Astrocyte (in vitro differentiated cells and primary cell): ENCODE results near the gene EGLN1. TPM values are rescaled to one million over a fixed set of nuclear protein-coding genes. Genes with fewer than 3 reads are reported as not detected.

Experiments used
- DNase-seq: peaks from one replicate; pipeline ENCODE4 v3.0.0-alpha.2; 2010; ENCODE audit warnings: low read depth
- FAIRE-seq: peaks from 2 replicates; lab custom pipeline; 2011; peaks lifted over from hg19 to GRCh38; lab: Jason Lieb, UNC
- H2AFZ ChIP-seq: 2 replicates; pipeline ENCODE4 v1.6.0; 2012; ENCODE audit warnings: low read depth, low read length, inconsistent platforms
- H3K27ac ChIP-seq: 2 replicates; pipeline ENCODE4 v1.5.1; 2011; ENCODE audit warnings: low read depth, low read length, inconsistent platforms
- H3K27me3 ChIP-seq: 2 replicates; pipeline ENCODE4 v1.6.0; 2011; ENCODE audit warnings: low read length, inconsistent platforms; ENCODE audit not compliant: insufficient read depth
- H3K36me3 ChIP-seq: 2 replicates; pipeline ENCODE4 v1.5.1; 2011; ENCODE audit warnings: low read length, inconsistent platforms; ENCODE audit not compliant: insufficient read depth
- H3K4me1 ChIP-seq: 2 replicates; pipeline ENCODE4 v1.5.1; 2011; ENCODE audit warnings: low read length, inconsistent platforms; ENCODE audit not compliant: insufficient read depth
- H3K4me2 ChIP-seq: 2 replicates; pipeline ENCODE4 v1.6.0; 2012; ENCODE audit warnings: low read length, inconsistent platforms
- H3K4me3 ChIP-seq: 2 replicates; pipeline ENCODE4 v1.5.1; 2011; ENCODE audit warnings: low read depth, mild to moderate bottlenecking, low read length, inconsistent platforms; ENCODE audit not compliant: insufficient read depth
- H3K79me2 ChIP-seq: 2 replicates; pipeline ENCODE4 v1.6.0; 2012; ENCODE audit warnings: mild to moderate bottlenecking, low read length, inconsistent platforms; ENCODE audit not compliant: insufficient read depth
- H3K9ac ChIP-seq: 2 replicates; pipeline ENCODE4 v1.6.0; 2012; ENCODE audit warnings: mild to moderate bottlenecking, low read length, inconsistent platforms
- H3K9me3 ChIP-seq: 2 replicates; pipeline ENCODE4 v1.5.1; 2012; ENCODE audit warnings: low read depth, mild to moderate bottlenecking, low read length, inconsistent platforms; ENCODE audit not compliant: insufficient read depth
- H4K20me1 ChIP-seq: 2 replicates; pipeline ENCODE4 v1.6.0; 2012; ENCODE audit warnings: low read length, inconsistent platforms; ENCODE audit not compliant: insufficient read depth
- H3K27ac Mint-ChIP-seq: one replicate; pipeline ENCODE4 v1.8.0; 2021; ENCODE audit warnings: mild to moderate bottlenecking, mixed read lengths; ENCODE audit not compliant: unreplicated experiment
- H3K27me3 Mint-ChIP-seq: one replicate; pipeline ENCODE4 v1.8.0; 2021; ENCODE audit warnings: low read depth, mixed read lengths; ENCODE audit not compliant: unreplicated experiment
- H3K36me3 Mint-ChIP-seq: one replicate; pipeline ENCODE4 v1.8.0; 2021; ENCODE audit warnings: low read depth, mixed read lengths; ENCODE audit not compliant: unreplicated experiment
- H3K4me1 Mint-ChIP-seq: one replicate; pipeline ENCODE4 v1.8.0; 2021; ENCODE audit warnings: low read depth, mixed read lengths; ENCODE audit not compliant: unreplicated experiment
- H3K4me3 Mint-ChIP-seq: one replicate; pipeline ENCODE4 v1.8.0; 2021; ENCODE audit warnings: mild to moderate bottlenecking, moderate library complexity, mixed read lengths; ENCODE audit not compliant: unreplicated experiment
- H3K9me3 Mint-ChIP-seq: one replicate; pipeline ENCODE4 v1.8.0; 2021; ENCODE audit warnings: mild to moderate bottlenecking, mixed read lengths; ENCODE audit not compliant: unreplicated experiment
- CTCF ChIP-seq: IDR thresholded peaks from 2 replicates; pipeline ENCODE4 v1.5.1; 2011; ENCODE audit warnings: low read depth, mild to moderate bottlenecking, inconsistent platforms, low read length, moderate library complexity; ENCODE audit not compliant: insufficient read depth
- EZH2 ChIP-seq: IDR thresholded peaks from 2 replicates; pipeline ENCODE4 v1.6.1; 2012; ENCODE audit warnings: mild to moderate bottlenecking, low read length, inconsistent platforms; ENCODE audit not compliant: insufficient read depth
- total RNA-seq: library from RNA; stranded (reverse); gene quantifications from 2 replicates; pipeline ENCODE4 v1.2.1, GENCODE V29; 2021

The EGLN1 gene
- total RNA-seq, 1 donor from 2014 or later: 34.5 TPM

- FAIRE-seq: no peak
- Histone ChIP-seq H3K9ac (no peak overlapping the region), H3K4me1 (peaks cover 22% of the 10 kb centered on the region), H3K9me3 (no peaks in the 10 kb centered on the region), H3K4me3 (no peak overlapping the region), H3K4me2 (peak overlapping the region; percentile 15), H3K27ac (peak overlapping the region; percentile 44), H4K20me1 (peaks cover 11% of the 10 kb centered on the region), H3K36me3 (no peaks in the 10 kb centered on the region), H3K27me3 (no peaks in the 10 kb centered on the region), H2AFZ (no peak overlapping the region), H3K79me2 (peaks cover 81% of the 10 kb centered on the region)
- Mint-ChIP-seq H3K27me3 (no peaks in the 10 kb centered on the region), H3K4me1 (peaks cover 29% of the 10 kb centered on the region), H3K4me3 (no peak overlapping the region), H3K27ac (peak overlapping the region; percentile 81), H3K36me3 (peaks cover 2% of the 10 kb centered on the region), H3K9me3 (no peaks in the 10 kb centered on the region)
- DNase-seq: peak; percentile 56
- no peak for TF ChIP-seq EZH2
- no peak for TF ChIP-seq CTCF
Observed at GRCh38 chr1:231387770-231388669, 34.1 kb downstream of the EGLN1 start.

GRCh38 chr1:231386466-231386865, 35.6 kb downstream of the EGLN1 start:
- DNase-seq: no peak
- TF ChIP-seq EZH2 (no peak), CTCF (no peak)
- Mint-ChIP-seq H3K4me1 (peaks cover 24% of the 10 kb centered on the region), H3K4me3 (no peak overlapping the region), H3K27me3 (no peaks in the 10 kb centered on the region), H3K27ac (no peak overlapping the region), H3K36me3 (peaks cover 4% of the 10 kb centered on the region), H3K9me3 (no peaks in the 10 kb centered on the region)
- no peaks in the 10 kb centered on the region for H3K9me3 ChIP-seq
- H3K9ac ChIP-seq: no peak overlapping the region
- no peak for FAIRE-seq
- H3K79me2 ChIP-seq: peaks cover 84% of the 10 kb centered on the region
- H3K27me3 ChIP-seq: no peaks in the 10 kb centered on the region
- peaks cover 12% of the 10 kb centered on the region for H4K20me1 ChIP-seq
- H2AFZ ChIP-seq: no peak overlapping the region
- no peak overlapping the region for H3K4me2 ChIP-seq
- H3K4me1 ChIP-seq: peaks cover 22% of the 10 kb centered on the region
- no peak overlapping the region for H3K27ac ChIP-seq
- H3K36me3 ChIP-seq: no peaks in the 10 kb centered on the region
- H3K4me3 ChIP-seq: no peak overlapping the region

GRCh38 chr1:231385416-231385748, 36.7 kb downstream of the EGLN1 start:
- H3K27me3 Mint-ChIP-seq: no peaks in the 10 kb centered on the region
- DNase-seq (peak; percentile 29), FAIRE-seq (no peak)
- Histone ChIP-seq H2AFZ (no peak overlapping the region), H4K20me1 (peaks cover 12% of the 10 kb centered on the region), H3K9me3 (no peaks in the 10 kb centered on the region), H3K4me2 (no peak overlapping the region), H3K27me3 (no peaks in the 10 kb centered on the region), H3K27ac (no peak overlapping the region), H3K36me3 (no peaks in the 10 kb centered on the region), H3K4me3 (no peak overlapping the region), H3K9ac (no peak overlapping the region), H3K79me2 (peaks cover 79% of the 10 kb centered on the region), H3K4me1 (peaks cover 15% of the 10 kb centered on the region)
- H3K4me3 Mint-ChIP-seq: no peak overlapping the region
- peaks cover 5% of the 10 kb centered on the region for H3K36me3 Mint-ChIP-seq
- peaks cover 21% of the 10 kb centered on the region for H3K4me1 Mint-ChIP-seq
- TF ChIP-seq CTCF (no peak), EZH2 (no peak)
- no peak overlapping the region for H3K27ac Mint-ChIP-seq
- H3K9me3 Mint-ChIP-seq: no peaks in the 10 kb centered on the region
